Ascending aorta (tissue), 2 donors: ENCODE data around the gene ABHD5. TPM values are rescaled to one million over a fixed set of nuclear protein-coding genes. Genes with fewer than 3 reads are reported as not detected.

Source experiments
- DNase-seq, 2 donors: peaks; one replicate each; pipeline ENCODE4 v3.0.0-alpha.2; 2019; ENCODE audit warnings: low spot score in 2 of 2
- H3K27ac ChIP-seq, 2 donors: fragments of 200-600 bp; sonication (generic); one replicate each; pipeline ENCODE4 v1.5.1; 2016 to 2017; ENCODE audit warnings: mild to moderate bottlenecking in 1 of 2
- H3K27me3 ChIP-seq: fragments of 200-600 bp; sonication (generic); one replicate; pipeline ENCODE4 v1.5.1; 2017
- H3K36me3 ChIP-seq, 2 donors: fragments of 200-600 bp; sonication (generic); one replicate each; pipeline ENCODE4 v1.5.1; 2016
- H3K4me1 ChIP-seq, 2 donors: fragments of 200-600 bp; sonication (generic); one replicate each; pipeline ENCODE4 v1.5.1; 2016 to 2017; ENCODE audit warnings: mild to moderate bottlenecking in 1 of 2
- H3K4me3 ChIP-seq, 2 donors: fragments of 200-600 bp; sonication (generic); one replicate each; pipeline ENCODE4 v1.5.1; 2016 to 2017; ENCODE audit warnings: mild to moderate bottlenecking in 1 of 2
- H3K9me3 ChIP-seq, 2 donors: fragments of 200-600 bp; sonication (generic); one replicate each; pipeline ENCODE4 v1.5.1; 2016
- intact Hi-C: fragments of 100-400 bp; cut with DNase I; formaldehyde crosslinking; loops from one replicate; pipeline ENCODE4 v1.15.1; 2023
- total RNA-seq: library from RNA; depleted of rRNA; stranded (reverse); fragments of >200 nt; gene quantifications from one replicate; pipeline ENCODE4 v1.1.0, GENCODE V29; 2016
- TF ChIP-seq, protein P1 (sequence below), 3 experiments: fragments of 200-600 bp in 2 of 3; fragments of 450-650 bp in 1 of 3; sonication (generic) in 2 of 3; IDR thresholded peaks; one replicate each; pipeline ENCODE4 v1.5.1; 2016 to 2019; ENCODE audit warnings: antibody characterized with exemption in 3 of 3, mild to moderate bottlenecking in 1 of 3, moderate library complexity in 1 of 3

The ABHD5 gene
- total RNA-seq, 1 donor from 2014 or later = 5.3 TPM

DNA sequence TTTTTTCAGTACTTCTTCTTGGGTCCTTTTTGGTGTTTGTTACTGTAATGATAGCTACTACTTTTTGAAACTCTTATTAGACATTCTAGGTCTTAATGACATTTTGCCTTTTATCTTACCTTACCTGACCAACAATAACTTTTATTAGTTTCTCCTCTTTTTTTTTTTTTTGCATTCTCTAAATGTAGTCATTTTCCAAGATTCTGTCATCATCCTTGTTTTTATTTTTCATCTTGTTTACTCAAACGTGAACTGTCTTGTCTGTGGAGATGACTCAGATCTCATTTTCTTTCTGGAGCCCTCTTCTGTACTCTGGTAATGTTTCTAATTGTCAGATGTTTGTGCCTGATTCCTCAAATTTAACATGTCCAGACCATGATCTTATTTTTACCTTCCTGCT is 2.9 kb downstream of the ABHD5 start:
- Histone ChIP-seq H3K27me3 (no peaks in the 10 kb centered on the region), H3K4me3 (no peak overlapping the region), H3K9me3 (no peaks in the 10 kb centered on the region), H3K4me1 (peaks cover 0 to 11% of the 10 kb centered on the region in 2 donors), H3K36me3 (no peaks in the 10 kb centered on the region), H3K27ac (no peak overlapping the region)
- TF ChIP-seq, protein P1, sequence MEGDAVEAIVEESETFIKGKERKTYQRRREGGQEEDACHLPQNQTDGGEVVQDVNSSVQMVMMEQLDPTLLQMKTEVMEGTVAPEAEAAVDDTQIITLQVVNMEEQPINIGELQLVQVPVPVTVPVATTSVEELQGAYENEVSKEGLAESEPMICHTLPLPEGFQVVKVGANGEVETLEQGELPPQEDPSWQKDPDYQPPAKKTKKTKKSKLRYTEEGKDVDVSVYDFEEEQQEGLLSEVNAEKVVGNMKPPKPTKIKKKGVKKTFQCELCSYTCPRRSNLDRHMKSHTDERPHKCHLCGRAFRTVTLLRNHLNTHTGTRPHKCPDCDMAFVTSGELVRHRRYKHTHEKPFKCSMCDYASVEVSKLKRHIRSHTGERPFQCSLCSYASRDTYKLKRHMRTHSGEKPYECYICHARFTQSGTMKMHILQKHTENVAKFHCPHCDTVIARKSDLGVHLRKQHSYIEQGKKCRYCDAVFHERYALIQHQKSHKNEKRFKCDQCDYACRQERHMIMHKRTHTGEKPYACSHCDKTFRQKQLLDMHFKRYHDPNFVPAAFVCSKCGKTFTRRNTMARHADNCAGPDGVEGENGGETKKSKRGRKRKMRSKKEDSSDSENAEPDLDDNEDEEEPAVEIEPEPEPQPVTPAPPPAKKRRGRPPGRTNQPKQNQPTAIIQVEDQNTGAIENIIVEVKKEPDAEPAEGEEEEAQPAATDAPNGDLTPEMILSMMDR (IDR thresholded peaks at IDR 0.05) = no peak
- DNase-seq = no peak
- intact Hi-C loops = loop anchor here (10.0 kb wide), 1 partner anchor 149 kb away; no protein-coding TSS in a partner anchor

DNA sequence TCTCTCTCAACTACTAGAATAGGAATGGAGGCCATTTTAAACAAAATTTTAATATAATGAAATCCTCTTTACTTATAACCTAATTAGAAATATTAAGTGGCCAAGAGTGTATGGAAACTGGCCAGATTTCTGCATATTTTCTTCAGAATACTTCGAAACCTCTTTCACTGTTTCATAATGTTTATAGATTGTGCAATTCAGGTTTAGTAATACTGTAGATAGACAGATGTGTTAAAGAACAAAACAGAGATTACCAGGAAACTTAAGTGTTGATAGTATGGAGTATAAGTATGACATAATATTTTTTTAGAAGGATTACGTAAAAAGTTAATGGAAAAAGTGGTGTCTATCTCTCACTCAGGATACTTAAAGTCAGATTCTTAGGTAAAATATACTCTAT is 4.7 kb downstream of the ABHD5 start:
- DNase-seq = no peak
- H3K36me3 ChIP-seq = no peaks in the 10 kb centered on the region
- H3K9me3 ChIP-seq = no peaks in the 10 kb centered on the region
- peaks cover 0 to 5% of the 10 kb centered on the region in 2 donors for H3K4me1 ChIP-seq
- TF ChIP-seq, protein P1 (IDR thresholded peaks at IDR 0.05) = no peak
- H3K27ac ChIP-seq = no peak overlapping the region
- intact Hi-C loops = loop anchor here (10.0 kb wide), 1 partner anchor 151 kb away; no protein-coding TSS in a partner anchor
- no peaks in the 10 kb centered on the region for H3K27me3 ChIP-seq
- no peak overlapping the region for H3K4me3 ChIP-seq

DNA sequence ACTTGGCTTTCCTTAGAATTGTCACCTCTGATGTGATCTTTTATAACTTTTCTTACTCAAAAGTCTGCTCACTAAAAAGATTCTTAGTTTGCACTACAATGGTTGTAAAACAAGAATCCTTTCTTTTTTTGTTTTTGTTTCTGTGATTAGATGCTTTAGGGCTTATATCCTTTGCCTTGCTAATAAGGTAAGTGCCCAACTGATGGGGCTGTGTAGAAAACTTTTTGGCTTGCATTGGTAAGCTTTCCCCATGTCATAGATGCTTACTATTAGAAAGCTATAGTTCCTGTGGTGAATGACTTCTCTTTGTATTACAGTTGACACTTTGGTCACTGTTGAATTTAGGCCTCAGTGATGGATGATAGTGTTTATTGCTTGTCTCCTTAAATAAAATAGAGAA is 5.1 kb downstream of the ABHD5 start:
- H3K36me3 ChIP-seq = peaks cover 0 to under 1% of the 10 kb centered on the region in 2 donors
- DNase-seq = no peak
- H3K4me1 ChIP-seq = peaks cover 0 to 5% of the 10 kb centered on the region in 2 donors
- TF ChIP-seq, protein P1 (IDR thresholded peaks at IDR 0.05) = no peak
- H3K4me3 ChIP-seq = no peak overlapping the region
- no peaks in the 10 kb centered on the region for H3K27me3 ChIP-seq
- intact Hi-C loops = loop anchor here (10.0 kb wide), 1 partner anchor 151 kb away; no protein-coding TSS in a partner anchor
- H3K27ac ChIP-seq = no peak overlapping the region
- H3K9me3 ChIP-seq = no peaks in the 10 kb centered on the region

DNA sequence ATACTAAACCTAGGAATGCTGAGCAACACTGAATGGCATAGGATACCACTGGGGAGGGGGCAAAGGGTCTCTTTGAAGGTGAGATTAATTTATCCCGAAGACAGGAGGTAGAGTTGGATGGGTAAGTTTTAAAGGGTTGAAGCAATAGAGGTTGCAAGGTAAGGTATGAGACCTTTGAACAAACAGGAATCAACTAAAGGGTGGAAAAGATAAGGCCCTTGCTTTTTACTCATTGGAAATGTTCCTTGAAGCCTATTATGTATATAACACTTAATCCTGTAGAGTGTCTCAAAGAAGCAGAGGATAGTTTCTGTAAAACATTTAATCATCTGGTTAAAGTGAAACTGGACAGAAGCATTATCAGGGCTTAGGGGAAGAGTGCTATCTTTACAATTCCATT is 5.7 kb downstream of the ABHD5 start:
- Histone ChIP-seq H3K27me3 (no peaks in the 10 kb centered on the region), H3K36me3 (peaks cover 0 to 4% of the 10 kb centered on the region in 2 donors), H3K4me3 (no peak overlapping the region), H3K9me3 (no peaks in the 10 kb centered on the region), H3K4me1 (peaks cover 0 to 5% of the 10 kb centered on the region in 2 donors), H3K27ac (no peak overlapping the region)
- intact Hi-C loops = loop anchor here (10.0 kb wide), 1 partner anchor 152 kb away; no protein-coding TSS in a partner anchor
- TF ChIP-seq, protein P1 (IDR thresholded peaks at IDR 0.05) = no peak
- DNase-seq = no peak

DNA sequence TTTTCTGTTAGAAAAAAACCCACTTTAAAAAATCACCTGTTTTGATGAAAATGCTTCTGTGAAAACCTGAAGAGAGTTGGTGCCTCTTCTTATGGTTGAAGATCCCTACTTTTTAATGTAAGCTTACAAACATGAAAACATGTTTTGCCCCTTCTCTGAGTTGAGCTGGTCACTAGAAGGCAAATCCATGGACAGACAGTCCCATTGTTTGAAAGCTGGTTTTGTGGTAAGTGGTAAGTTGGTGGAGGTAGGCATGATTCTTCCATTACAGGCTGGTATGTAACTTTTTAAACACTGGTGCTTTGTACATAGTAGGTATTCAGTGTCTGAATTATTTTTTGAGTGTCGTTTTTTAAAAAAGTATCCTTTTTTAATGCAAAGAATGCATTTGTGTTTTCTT is 6.1 kb downstream of the ABHD5 start:
- H3K4me3 ChIP-seq = no peak overlapping the region
- H3K27me3 ChIP-seq = no peaks in the 10 kb centered on the region
- H3K4me1 ChIP-seq = peaks cover 0 to 5% of the 10 kb centered on the region in 2 donors
- H3K36me3 ChIP-seq = peaks cover 0 to 9% of the 10 kb centered on the region in 2 donors
- H3K27ac ChIP-seq = no peak overlapping the region
- intact Hi-C loops = loop anchor here (10.0 kb wide), 1 partner anchor 152 kb away; no protein-coding TSS in a partner anchor
- DNase-seq = no peak
- TF ChIP-seq, protein P1 (IDR thresholded peaks at IDR 0.05) = no peak
- no peaks in the 10 kb centered on the region for H3K9me3 ChIP-seq
